Fibroblast of upper back skin (primary cell): ENCODE data around the gene CERKL.

Experiments
- DNase-seq: peaks from one replicate; pipeline ENCODE4 v3.0.0-alpha.2; 2013

The CERKL gene

GRCh38 chr2:181677912-181678586 lies 21.1 kb upstream of the CERKL start:
- DNase-seq, result peak; percentile 77

GRCh38 chr2:181675254-181675653 lies 18.3 kb upstream of the CERKL start:
- DNase-seq, result no peak

- DNase-seq, result no peak
Observed at GRCh38 chr2:181674461-181674860, 17.6 kb upstream of the CERKL start.

- no peak for DNase-seq
Observed at GRCh38 chr2:181673173-181673572, 16.3 kb upstream of the CERKL start.

- no peak for DNase-seq
Observed at GRCh38 chr2:181672255-181673008, 15.5 kb upstream of the CERKL start.

- DNase-seq, result no peak
Observed at GRCh38 chr2:181670632-181671031, 13.7 kb upstream of the CERKL start.

- no peak for DNase-seq
Observed at GRCh38 chr2:181667234-181667633, 10.3 kb upstream of the CERKL start.

- DNase-seq, result no peak
Observed at GRCh38 chr2:181662287-181662686, 5.4 kb upstream of the CERKL start.

- no peak for DNase-seq
Observed at GRCh38 chr2:181660181-181660580, 3.3 kb upstream of the CERKL start.

- DNase-seq, result no peak
Observed at GRCh38 chr2:181658444-181658843, 1.5 kb upstream of the CERKL start.

- no peak for DNase-seq
Observed at GRCh38 chr2:181657379-181657778, 474 bp upstream of the CERKL start.

- DNase-seq, result no peak
Observed at GRCh38 chr2:181655519-181655918, 1.4 kb downstream of the CERKL start.

- no peak for DNase-seq
Observed at GRCh38 chr2:181649436-181649979, 7.4 kb downstream of the CERKL start.

GRCh38 chr2:181648478-181649155 lies 8.3 kb downstream of the CERKL start:
- DNase-seq, result no peak

- no peak for DNase-seq
Observed at GRCh38 chr2:181646415-181646987, 10.4 kb downstream of the CERKL start.

GRCh38 chr2:181643151-181643550 lies 13.8 kb downstream of the CERKL start:
- DNase-seq, result no peak

- no peak for DNase-seq
Observed at GRCh38 chr2:181642086-181642485, 14.8 kb downstream of the CERKL start.

- no peak for DNase-seq
Observed at GRCh38 chr2:181639686-181640085, 17.2 kb downstream of the CERKL start.

GRCh38 chr2:181632733-181633401 lies 24.0 kb downstream of the CERKL start:
- no peak for DNase-seq

- DNase-seq, result no peak
Observed at GRCh38 chr2:181628590-181629585, 28.0 kb downstream of the CERKL start.

- peak; percentile 52 for DNase-seq
Observed at GRCh38 chr2:181627545-181627944, 29.4 kb downstream of the CERKL start.
